Measurements from ENCODE around the gene ADNP2. TPM values are rescaled to one million over a fixed set of nuclear protein-coding genes. Genes with fewer than 3 reads are reported as not detected.

The ADNP2 gene
- total and polyA plus RNA-seq, 2 donors (not counting 3 experiments of a cell fraction or from before 2014, with no cell fraction given) = 10.2 to 20.6 TPM

DNA sequence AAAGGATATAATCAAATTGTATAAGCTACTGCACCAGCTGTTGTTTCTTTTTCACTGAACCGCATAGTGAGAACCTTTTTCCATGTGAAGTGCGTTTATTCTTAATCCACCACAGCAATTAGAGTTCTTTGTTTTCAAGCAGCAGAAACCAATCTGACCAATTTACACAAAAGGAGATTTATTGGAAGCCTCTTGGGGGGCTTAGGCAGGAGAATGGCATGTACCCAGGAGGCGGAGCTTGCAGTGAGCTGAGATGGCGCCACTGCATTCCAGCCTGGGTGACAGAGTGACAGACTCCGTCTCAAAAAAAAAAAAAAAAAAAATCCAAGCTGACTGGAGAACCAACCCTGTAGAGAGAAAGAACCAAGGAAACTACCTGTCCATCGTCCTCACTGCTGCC, 10.0 kb downstream of the ADNP2 start:
- H3K27ac ChIP-seq (ENCODE audit: insufficient read depth, low read depth, low read length) = no peak overlapping the region
- no peak overlapping the region for H2AFZ ChIP-seq (ENCODE audit: low read depth, low read length)
- POLR2A ChIA-PET = no interaction called here
- H4K20me1 ChIP-seq (replicated peaks; ENCODE audit: control insufficient read depth, extremely low read depth, insufficient read depth, low read length) = peaks cover 7% of the 10 kb centered on the region
- TF ChIP-seq MYC (IDR thresholded peaks at IDR 0.05; ENCODE audit: low read depth, low read length) = no peak
- TF ChIP-seq FOS (IDR thresholded peaks at IDR 0.05; ENCODE audit: borderline replicate concordance, insufficient read depth, low read length) = no peak
- TF ChIP-seq JUN (IDR thresholded peaks at IDR 0.05; ENCODE audit: borderline replicate concordance, insufficient read depth, insufficient read length, low read depth) = no peak
- no peak for TF ChIP-seq GATA2 (IDR thresholded peaks at IDR 0.05; ENCODE audit: insufficient read depth, insufficient read length, low read depth, low read length)
- no peak for TF ChIP-seq EZH2 (IDR thresholded peaks at IDR 0.05; ENCODE audit: borderline replicate concordance, low read depth, low read length, severe bottlenecking)
- TF ChIP-seq POLR2AphosphoS5 (IDR thresholded peaks at IDR 0.05; ENCODE audit: insufficient read depth, low read depth, low read length) = no peak
- TF ChIP-seq, protein P1, sequence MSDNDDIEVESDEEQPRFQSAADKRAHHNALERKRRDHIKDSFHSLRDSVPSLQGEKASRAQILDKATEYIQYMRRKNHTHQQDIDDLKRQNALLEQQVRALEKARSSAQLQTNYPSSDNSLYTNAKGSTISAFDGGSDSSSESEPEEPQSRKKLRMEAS (IDR thresholded peaks at IDR 0.05; ENCODE audit: insufficient read depth, insufficient read length) = no peak
- TF ChIP-seq, protein P2, sequence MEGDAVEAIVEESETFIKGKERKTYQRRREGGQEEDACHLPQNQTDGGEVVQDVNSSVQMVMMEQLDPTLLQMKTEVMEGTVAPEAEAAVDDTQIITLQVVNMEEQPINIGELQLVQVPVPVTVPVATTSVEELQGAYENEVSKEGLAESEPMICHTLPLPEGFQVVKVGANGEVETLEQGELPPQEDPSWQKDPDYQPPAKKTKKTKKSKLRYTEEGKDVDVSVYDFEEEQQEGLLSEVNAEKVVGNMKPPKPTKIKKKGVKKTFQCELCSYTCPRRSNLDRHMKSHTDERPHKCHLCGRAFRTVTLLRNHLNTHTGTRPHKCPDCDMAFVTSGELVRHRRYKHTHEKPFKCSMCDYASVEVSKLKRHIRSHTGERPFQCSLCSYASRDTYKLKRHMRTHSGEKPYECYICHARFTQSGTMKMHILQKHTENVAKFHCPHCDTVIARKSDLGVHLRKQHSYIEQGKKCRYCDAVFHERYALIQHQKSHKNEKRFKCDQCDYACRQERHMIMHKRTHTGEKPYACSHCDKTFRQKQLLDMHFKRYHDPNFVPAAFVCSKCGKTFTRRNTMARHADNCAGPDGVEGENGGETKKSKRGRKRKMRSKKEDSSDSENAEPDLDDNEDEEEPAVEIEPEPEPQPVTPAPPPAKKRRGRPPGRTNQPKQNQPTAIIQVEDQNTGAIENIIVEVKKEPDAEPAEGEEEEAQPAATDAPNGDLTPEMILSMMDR (IDR thresholded peaks at IDR 0.05; ENCODE audit: extremely low read depth in 1 of 2, insufficient read depth in 1 of 2, low read depth in 1 of 2, low read length in 2 of 2) = no peak
- no peak for TF ChIP-seq POLR2A (IDR thresholded peaks at IDR 0.05; ENCODE audit: low read depth, low read length)
- no peak overlapping the region for H3K9ac ChIP-seq (replicated peaks; ENCODE audit: extremely low read depth, insufficient read depth, low read length)
- FAIRE-seq = no peak
- no peak overlapping the region for H3K4me2 ChIP-seq (ENCODE audit: insufficient read depth, low read length)
- dilution Hi-C loops (cut with MboI; ENCODE audit: extremely low pct_ligation_motif_present, low sequenced_read_pairs) = no loop called here
- no peak for DNase-seq (ENCODE audit: low read depth, low spot score)
- peaks cover 75% of the 10 kb centered on the region for H3K79me2 ChIP-seq (ENCODE audit: control insufficient read depth, insufficient read depth, low read length)
- H3K27me3 ChIP-seq (ENCODE audit: control insufficient read depth in 2 of 2, insufficient read depth in 2 of 2, low read length in 2 of 2) = no peaks in the 10 kb centered on the region
- H3K36me3 ChIP-seq (ENCODE audit: control insufficient read depth in 2 of 2, extremely low read depth in 1 of 2, insufficient read depth in 2 of 2, low read length in 2 of 2) = peaks cover 2 to 5% of the 10 kb centered on the region in 2 experiments
- H3K9me1 ChIP-seq (replicated peaks; ENCODE audit: control insufficient read depth, extremely low read depth, insufficient read depth, low read length) = no peaks in the 10 kb centered on the region
- no peak overlapping the region for H3K4me3 ChIP-seq (replicated peaks in 1 of 3; ENCODE audit: insufficient read depth in 1 of 3, low read depth in 1 of 3, low read length in 3 of 3)
- BruUV-seq (replicated peaks) = no TSS peak
- intact Hi-C loops (cut with micrococcal nuclease) = no loop called here
- no peaks in the 10 kb centered on the region for H3K4me1 ChIP-seq (ENCODE audit: control insufficient read depth, extremely low read depth, insufficient read depth, low read length)
- no peaks in the 10 kb centered on the region for H3K9me3 ChIP-seq (replicated peaks; ENCODE audit: control insufficient read depth, insufficient read depth, low read length)
- CTCF ChIA-PET = no interaction called here
